GM12873 (cell line): ENCODE measurements around the gene PTPRD.

ENCODE experiments used
- CTCF ChIP-seq: IDR thresholded peaks from 2 replicates; pipeline ENCODE4 v1.5.1; 2012; ENCODE audit warnings: low read depth, mild to moderate bottlenecking, moderate library complexity, low read length, control low read depth; ENCODE audit not compliant: insufficient read depth; ENCODE audit errors: missing control alignments

PTPRD gene

GRCh38 chr9:8494571-8494970 lies 2118.2 kb downstream of the PTPRD start:
- no peak for TF ChIP-seq CTCF

GRCh38 chr9:8492679-8493078 lies 2120.1 kb downstream of the PTPRD start:
- no peak for TF ChIP-seq CTCF

GRCh38 chr9:8492024-8492423 lies 2120.8 kb downstream of the PTPRD start:
- no peak for TF ChIP-seq CTCF

GRCh38 chr9:8491563-8491962 lies 2121.2 kb downstream of the PTPRD start:
- no peak for TF ChIP-seq CTCF

- no peak for TF ChIP-seq CTCF
Observed at GRCh38 chr9:8489835-8490234, 2123.0 kb downstream of the PTPRD start.

- no peak for TF ChIP-seq CTCF
Observed at GRCh38 chr9:8486095-8486494, 2126.7 kb downstream of the PTPRD start.

- TF ChIP-seq CTCF = no peak
Observed at GRCh38 chr9:8484597-8485191, 2128.1 kb downstream of the PTPRD start.
